Stomach (tissue), 9 donors: ENCODE measurements around the gene TAS2R16. TPM values are rescaled to one million over a fixed set of nuclear protein-coding genes. Genes with fewer than 3 reads are reported as not detected.
"Not testable (repeated sequence)": the region's sequence is repeated elsewhere in the genome, so short reads cannot be mapped to it uniquely, and the experiment has no call there.

Experiments
- DNase-seq, 2 donors: peaks; one replicate each; pipeline versions ENCODE4 v3.0.0 to v3.0.0-alpha.2; 2013 to 2019
- H3K27ac ChIP-seq, 5 donors: fragments of 200-600 bp in 4 of 5; sonication (generic) in 4 of 5; one replicate each; pipeline ENCODE4 v1.5.1; 2013 to 2019; ENCODE audit warnings: mild to moderate bottlenecking in 1 of 5, moderate library complexity in 1 of 5
- H3K27me3 ChIP-seq, 3 donors: fragments of 200-600 bp; sonication (generic); one replicate each; pipeline ENCODE4 v1.5.1; 2017 to 2019; ENCODE audit warnings: mixed run types in 1 of 3
- H3K36me3 ChIP-seq, 4 donors: fragments of 200-600 bp; sonication (generic); 1 replicate in 3 of 4; 2 replicates in 1 of 4; pipeline ENCODE4 v1.5.1; 2016 to 2019
- H3K4me1 ChIP-seq, 4 donors: fragments of 200-600 bp; sonication (generic); one replicate each; pipeline ENCODE4 v1.5.1; 2016 to 2019
- H3K4me3 ChIP-seq, 4 donors: fragments of 200-600 bp; sonication (generic) in 3 of 4; one replicate each; pipeline ENCODE4 v1.5.1; 2016 to 2019; ENCODE audit warnings: mild to moderate bottlenecking in 1 of 4
- H3K9me3 ChIP-seq, 4 donors: fragments of 200-600 bp; sonication (generic); one replicate each; pipeline ENCODE4 v1.5.1; 2016 to 2019
- EP300 ChIP-seq: sonication (generic); formaldehyde crosslinking; IDR thresholded peaks from one replicate; pipeline ENCODE4 v1.6.1; 2017; ENCODE audit warnings: antibody characterized with exemption
- POLR2A ChIP-seq, 4 donors: fragments of 450-650 bp; IDR thresholded peaks; one replicate each; pipeline ENCODE4 v1.6.1; 2016; ENCODE audit warnings: antibody characterized with exemption in 4 of 4, control low read depth in 2 of 4, mild to moderate bottlenecking in 1 of 4, moderate library complexity in 1 of 4
- POLR2AphosphoS5 ChIP-seq, 3 donors: sonication (generic); formaldehyde crosslinking; IDR thresholded peaks; one replicate each; pipeline ENCODE4 v1.6.1; 2016; ENCODE audit warnings: antibody characterized with exemption in 3 of 3
- WGBS, 5 donors: extraction: QIAGEN DNeasy Blood & Tissue Kit in 3 of 5; methylation state at CpG; one replicate each; pipeline versions ENCODE4 v1.1.5 to v1.1.7; 2013 to 2018; 5-methylcytosine and 5-hydroxymethylcytosine counted together
- intact Hi-C: fragments of 100-400 bp; cut with DNase I; formaldehyde crosslinking; loops from one replicate; pipeline ENCODE4 v1.15.1; 2023; ENCODE audit warnings: low total_unique reads
- polyA plus RNA-seq, 3 donors: library from polyadenylated mRNA; stranded (reverse); fragments of 200-250 nt; gene quantifications; one replicate each; pipeline ENCODE4 v1.2.3, GENCODE V29; 2013
- total RNA-seq, 5 donors: library from RNA; depleted of rRNA; stranded (reverse); fragments of >200 nt; gene quantifications; one replicate each; pipeline versions ENCODE4 v1.1.0 to v1.2.3, GENCODE V29; 2014 to 2016
- TF ChIP-seq, protein P1 (sequence below), 7 experiments: fragments of 450-650 bp in 4 of 7; fragments of 200-600 bp in 3 of 7; sonication (generic) in 3 of 7; IDR thresholded peaks; one replicate each; pipeline ENCODE4 v1.5.1; 2016 to 2019; ENCODE audit warnings: antibody characterized with exemption in 7 of 7, control low read depth in 2 of 7, mild to moderate bottlenecking in 1 of 7
- donor health status: healthy with polysubstance abuse.
- donor health status: Bipolar disorder and iron deficiency.
- donor health status: healthy.

The TAS2R16 gene
- total and polyA plus RNA-seq, 8 donors: not detected

DNA sequence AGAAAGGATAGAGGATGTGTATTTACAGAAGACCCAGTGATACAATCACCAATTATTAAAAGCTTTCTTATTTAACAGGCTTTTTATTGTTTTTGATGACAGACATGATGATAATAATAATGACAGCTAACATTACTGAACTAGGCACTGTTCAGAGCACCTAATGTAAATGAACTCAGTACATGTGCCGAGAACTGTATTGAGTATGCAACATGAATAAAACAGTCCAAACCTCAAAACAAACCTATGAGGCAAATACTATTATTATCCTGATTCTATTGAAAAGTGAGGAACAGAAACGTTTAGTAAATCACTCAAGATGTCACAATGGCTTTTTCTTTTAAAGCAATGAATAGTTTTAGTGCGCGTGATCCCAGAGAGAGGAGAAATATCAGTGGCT, 27.1 kb downstream of the TAS2R16 start:
- no peak overlapping the region for H3K4me3 ChIP-seq
- DNase-seq: no peak
- H3K36me3 ChIP-seq: no peaks in the 10 kb centered on the region
- WGBS, 5 donors: 68 to 74% (median 68%) methylated on average over 4 of the region's 4 CpGs
- H3K4me1 ChIP-seq: no peaks in the 10 kb centered on the region
- intact Hi-C loops: no loop called here
- TF ChIP-seq, protein P1, sequence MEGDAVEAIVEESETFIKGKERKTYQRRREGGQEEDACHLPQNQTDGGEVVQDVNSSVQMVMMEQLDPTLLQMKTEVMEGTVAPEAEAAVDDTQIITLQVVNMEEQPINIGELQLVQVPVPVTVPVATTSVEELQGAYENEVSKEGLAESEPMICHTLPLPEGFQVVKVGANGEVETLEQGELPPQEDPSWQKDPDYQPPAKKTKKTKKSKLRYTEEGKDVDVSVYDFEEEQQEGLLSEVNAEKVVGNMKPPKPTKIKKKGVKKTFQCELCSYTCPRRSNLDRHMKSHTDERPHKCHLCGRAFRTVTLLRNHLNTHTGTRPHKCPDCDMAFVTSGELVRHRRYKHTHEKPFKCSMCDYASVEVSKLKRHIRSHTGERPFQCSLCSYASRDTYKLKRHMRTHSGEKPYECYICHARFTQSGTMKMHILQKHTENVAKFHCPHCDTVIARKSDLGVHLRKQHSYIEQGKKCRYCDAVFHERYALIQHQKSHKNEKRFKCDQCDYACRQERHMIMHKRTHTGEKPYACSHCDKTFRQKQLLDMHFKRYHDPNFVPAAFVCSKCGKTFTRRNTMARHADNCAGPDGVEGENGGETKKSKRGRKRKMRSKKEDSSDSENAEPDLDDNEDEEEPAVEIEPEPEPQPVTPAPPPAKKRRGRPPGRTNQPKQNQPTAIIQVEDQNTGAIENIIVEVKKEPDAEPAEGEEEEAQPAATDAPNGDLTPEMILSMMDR (IDR thresholded peaks at IDR 0.05): no peak
- TF ChIP-seq POLR2A (IDR thresholded peaks at IDR 0.05): no peak
- no peak for TF ChIP-seq EP300
- TF ChIP-seq POLR2AphosphoS5 (IDR thresholded peaks at IDR 0.05): no peak
- no peak overlapping the region for H3K27ac ChIP-seq
- no peaks in the 10 kb centered on the region for H3K27me3 ChIP-seq
- H3K9me3 ChIP-seq: no peaks in the 10 kb centered on the region

DNA sequence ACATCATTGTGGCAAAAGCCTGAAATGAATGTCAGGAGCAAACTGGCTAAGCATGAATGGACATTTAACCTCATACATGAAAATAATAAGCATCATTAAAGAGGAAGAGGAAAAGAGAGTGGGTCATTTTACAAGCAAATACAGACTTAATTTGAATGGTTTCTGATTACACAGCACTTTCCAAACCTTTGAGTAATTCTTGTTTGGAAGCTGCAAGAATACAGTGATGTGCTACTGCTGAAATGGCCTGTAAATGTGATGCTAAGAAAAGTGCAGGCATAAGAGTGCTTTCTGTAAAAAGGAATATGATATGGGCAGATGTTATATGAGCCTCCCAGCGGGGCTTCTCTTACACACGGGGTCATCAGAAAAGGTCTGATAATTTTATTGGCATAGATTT, 30.2 kb downstream of the TAS2R16 start:
- no peak for DNase-seq
- no peaks in the 10 kb centered on the region for H3K36me3 ChIP-seq
- no peak overlapping the region for H3K4me3 ChIP-seq
- TF ChIP-seq EP300: no peak
- no peak for TF ChIP-seq POLR2A (IDR thresholded peaks at IDR 0.05)
- TF ChIP-seq, protein P1 (IDR thresholded peaks at IDR 0.05): no peak
- TF ChIP-seq POLR2AphosphoS5 (IDR thresholded peaks at IDR 0.05): no peak
- H3K9me3 ChIP-seq: no peaks in the 10 kb centered on the region
- intact Hi-C loops: no loop called here
- 50 to 82% (median 51%) methylated on average over 2 of the region's 2 CpGs for WGBS, 5 donors
- no peak overlapping the region for H3K27ac ChIP-seq
- H3K27me3 ChIP-seq: no peaks in the 10 kb centered on the region
- no peaks in the 10 kb centered on the region for H3K4me1 ChIP-seq

DNA sequence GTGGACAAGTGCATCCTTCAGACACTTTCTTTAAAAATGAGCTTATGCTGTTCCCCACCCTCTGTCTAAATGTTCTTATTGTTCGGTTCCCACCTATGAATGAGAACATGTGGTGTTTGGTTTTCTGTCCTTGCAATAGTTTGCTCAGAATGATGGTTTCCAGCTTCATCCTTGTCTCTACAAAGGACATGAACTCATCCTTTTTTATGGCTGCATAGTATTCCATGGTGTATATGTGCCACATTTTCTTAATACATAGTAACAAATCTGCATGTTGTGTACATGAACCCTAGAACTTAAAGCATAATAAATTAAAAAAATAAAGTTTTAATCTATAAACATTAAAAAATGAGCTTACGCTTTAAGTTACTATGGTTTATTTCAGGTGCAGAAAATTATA, 41.8 kb downstream of the TAS2R16 start:
- H3K27ac ChIP-seq, intact Hi-C loops, H3K9me3 ChIP-seq, DNase-seq, H3K4me1 ChIP-seq, H3K27me3 ChIP-seq, H3K4me3 ChIP-seq, H3K36me3 ChIP-seq: not testable (repeated sequence)
- 87 to 100% (median 96%) methylated on average over 2 of the region's 2 CpGs for WGBS, 5 donors

DNA sequence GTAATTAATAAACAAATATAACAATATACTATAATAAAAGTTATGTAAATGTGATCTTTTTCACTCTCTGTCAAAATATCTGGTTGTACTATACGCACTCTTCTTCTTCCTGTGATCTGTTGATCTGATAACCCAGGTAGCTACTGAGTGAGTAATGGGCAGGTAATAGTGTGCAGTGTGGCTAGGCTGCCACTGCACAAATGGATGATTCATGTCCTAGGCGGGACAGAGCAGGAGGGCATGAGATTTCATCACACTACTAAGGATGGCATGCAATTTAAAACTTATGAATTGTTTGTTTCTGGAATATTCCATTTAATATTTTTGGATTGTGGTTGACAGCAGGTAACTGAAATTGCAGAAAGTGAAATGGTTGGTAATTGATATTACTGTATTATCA, 44.5 kb downstream of the TAS2R16 start:
- no peaks in the 10 kb centered on the region for H3K4me1 ChIP-seq
- H3K4me3 ChIP-seq: no peak overlapping the region
- no peak for TF ChIP-seq POLR2AphosphoS5 (IDR thresholded peaks at IDR 0.05)
- TF ChIP-seq POLR2A (IDR thresholded peaks at IDR 0.05): no peak
- no peak for TF ChIP-seq EP300
- TF ChIP-seq, protein P1 (IDR thresholded peaks at IDR 0.05): no peak
- WGBS, 5 donors: 79 to 91% (median 86%) methylated on average over 2 of the region's 2 CpGs
- H3K27me3 ChIP-seq: no peaks in the 10 kb centered on the region
- DNase-seq: no peak
- H3K27ac ChIP-seq: no peak overlapping the region
- H3K9me3 ChIP-seq: no peaks in the 10 kb centered on the region
- H3K36me3 ChIP-seq: no peaks in the 10 kb centered on the region
- intact Hi-C loops: no loop called here

DNA sequence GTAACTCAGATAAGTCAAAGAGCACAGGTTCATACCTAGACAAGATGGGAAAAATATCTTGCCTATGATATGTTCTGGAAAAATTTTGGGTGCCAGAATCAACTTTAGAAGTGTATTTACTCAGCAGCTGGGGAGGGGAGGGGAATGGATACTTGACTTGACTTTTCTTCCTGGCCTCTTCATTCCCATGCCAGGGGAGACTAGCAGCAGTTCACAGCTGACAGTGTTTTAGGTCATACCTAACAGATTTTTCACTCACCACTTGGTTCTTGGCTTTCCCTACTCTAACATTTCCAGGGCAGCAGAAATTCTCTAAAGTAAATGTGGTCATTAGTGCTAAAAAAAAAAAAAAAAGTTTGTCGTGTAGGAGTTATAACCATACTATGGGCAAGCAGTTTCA, 46.3 kb downstream of the TAS2R16 start:
- Histone ChIP-seq H3K36me3 (no peaks in the 10 kb centered on the region), H3K27ac (no peak overlapping the region), H3K9me3 (no peaks in the 10 kb centered on the region), H3K4me3 (no peak overlapping the region), H3K4me1 (no peaks in the 10 kb centered on the region), H3K27me3 (no peaks in the 10 kb centered on the region)
- no peak for DNase-seq
- intact Hi-C loops: no loop called here
- WGBS, 5 donors: 72 to 84% (median 79%) methylated on average over 1 of the region's 1 CpG
- TF ChIP-seq POLR2AphosphoS5 (IDR thresholded peaks at IDR 0.05) (no peak), EP300 (no peak), POLR2A (IDR thresholded peaks at IDR 0.05) (no peak)
- TF ChIP-seq, protein P1 (IDR thresholded peaks at IDR 0.05): no peak

Other genes with a start within 250 kb of the TAS2R16 start
- gene CADPS2, start 109.2 kb downstream of the TAS2R16 start, total RNA-seq: 10 to 100 TPM; 26.3 to 57.8 (median 33.8) TPM
- gene CADPS2, start 109.2 kb downstream of the TAS2R16 start, polyA plus RNA-seq: 10 to 100 TPM in 2 of 3 donors, 1 to 10 TPM in 1; 7.0 to 18.9 (median 18.8) TPM
- gene SLC13A1, start 204.3 kb upstream of the TAS2R16 start, total RNA-seq: under 1 TPM in 1 of 5 donors, not detected in 4; 0.18 TPM
- gene SLC13A1, start 204.3 kb upstream of the TAS2R16 start, polyA plus RNA-seq: not detected